Astrocyte (in vitro differentiated cells and primary cell): Measurements from ENCODE around the gene TSPEAR.

ENCODE experiments used
- EZH2 ChIP-seq: IDR thresholded peaks from 2 replicates; pipeline ENCODE4 v1.6.1; 2012; ENCODE audit warnings: mild to moderate bottlenecking, low read length, inconsistent platforms; ENCODE audit not compliant: insufficient read depth
- TF ChIP-seq, protein P1 (sequence below): IDR thresholded peaks from 2 replicates; pipeline ENCODE4 v1.5.1; 2011; ENCODE audit warnings: low read depth, mild to moderate bottlenecking, inconsistent platforms, low read length, moderate library complexity; ENCODE audit not compliant: insufficient read depth

GRCh38 chr21:44512496-44513388, 198.6 kb downstream of the TSPEAR start:
- TF ChIP-seq, protein P1, sequence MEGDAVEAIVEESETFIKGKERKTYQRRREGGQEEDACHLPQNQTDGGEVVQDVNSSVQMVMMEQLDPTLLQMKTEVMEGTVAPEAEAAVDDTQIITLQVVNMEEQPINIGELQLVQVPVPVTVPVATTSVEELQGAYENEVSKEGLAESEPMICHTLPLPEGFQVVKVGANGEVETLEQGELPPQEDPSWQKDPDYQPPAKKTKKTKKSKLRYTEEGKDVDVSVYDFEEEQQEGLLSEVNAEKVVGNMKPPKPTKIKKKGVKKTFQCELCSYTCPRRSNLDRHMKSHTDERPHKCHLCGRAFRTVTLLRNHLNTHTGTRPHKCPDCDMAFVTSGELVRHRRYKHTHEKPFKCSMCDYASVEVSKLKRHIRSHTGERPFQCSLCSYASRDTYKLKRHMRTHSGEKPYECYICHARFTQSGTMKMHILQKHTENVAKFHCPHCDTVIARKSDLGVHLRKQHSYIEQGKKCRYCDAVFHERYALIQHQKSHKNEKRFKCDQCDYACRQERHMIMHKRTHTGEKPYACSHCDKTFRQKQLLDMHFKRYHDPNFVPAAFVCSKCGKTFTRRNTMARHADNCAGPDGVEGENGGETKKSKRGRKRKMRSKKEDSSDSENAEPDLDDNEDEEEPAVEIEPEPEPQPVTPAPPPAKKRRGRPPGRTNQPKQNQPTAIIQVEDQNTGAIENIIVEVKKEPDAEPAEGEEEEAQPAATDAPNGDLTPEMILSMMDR, result no peak
- no peak for TF ChIP-seq EZH2
